ENCODE data around the gene ARHGEF1.
"Not testable (repeated sequence)": the region's sequence is repeated elsewhere in the genome, so short reads cannot be mapped to it uniquely, and the experiment has no call there.

The ARHGEF1 gene

GRCh38 chr19:41913538-41914423 lies 30.8 kb downstream of the ARHGEF1 start:
- Histone ChIP-seq H3K27me3 (ENCODE audit: insufficient read depth, low read depth, severe bottlenecking) (peaks cover 39% of the 10 kb centered on the region), H3K4me3 (ENCODE audit: low read depth, low read length) (no peak overlapping the region), H3K9me3 (ENCODE audit: severe bottlenecking) (no peaks in the 10 kb centered on the region), H3K36me3 (no peaks in the 10 kb centered on the region), H3K27ac (no peak overlapping the region)
- DNase-seq, result no peak
- no peak for TF ChIP-seq CTCF (IDR thresholded peaks at IDR 0.05; ENCODE audit: low read depth, low read length)

GRCh38 chr19:41914424-41914834 lies 31.4 kb downstream of the ARHGEF1 start:
- DNase-seq; H3K4me3 ChIP-seq (ENCODE audit: low read depth, low read length); H3K27ac ChIP-seq; H3K9me3 ChIP-seq (ENCODE audit: severe bottlenecking); H3K36me3 ChIP-seq: not testable (repeated sequence)
- H3K27me3 ChIP-seq (ENCODE audit: insufficient read depth, low read depth, severe bottlenecking), result peaks cover 39% of the 10 kb centered on the region

- no peaks in the 10 kb centered on the region for H3K36me3 ChIP-seq
- H3K27me3 ChIP-seq (ENCODE audit: insufficient read depth, low read depth, severe bottlenecking), result peaks cover 39% of the 10 kb centered on the region
- no peak for TF ChIP-seq CTCF (IDR thresholded peaks at IDR 0.05; ENCODE audit: low read depth, low read length)
- H3K4me3 ChIP-seq (ENCODE audit: low read depth, low read length), result no peak overlapping the region
- H3K9me3 ChIP-seq (ENCODE audit: severe bottlenecking), result no peaks in the 10 kb centered on the region
- DNase-seq, result no peak
- H3K27ac ChIP-seq, result no peak overlapping the region
Measured at GRCh38 chr19:41915021-41915775, 32.2 kb downstream of the ARHGEF1 start.

- Histone ChIP-seq H3K27me3 (ENCODE audit: insufficient read depth, low read depth, severe bottlenecking) (peaks cover 39% of the 10 kb centered on the region), H3K9me3 (ENCODE audit: severe bottlenecking) (no peaks in the 10 kb centered on the region), H3K4me3 (ENCODE audit: low read depth, low read length) (no peak overlapping the region), H3K36me3 (no peaks in the 10 kb centered on the region), H3K27ac (no peak overlapping the region)
- no peak for TF ChIP-seq CTCF (IDR thresholded peaks at IDR 0.05; ENCODE audit: low read depth, low read length)
- DNase-seq, result no peak
Measured at GRCh38 chr19:41915776-41916414, 32.9 kb downstream of the ARHGEF1 start.

GRCh38 chr19:41917676-41918075 lies 34.7 kb downstream of the ARHGEF1 start:
- DNase-seq, result no peak
- H3K27ac ChIP-seq, result no peak overlapping the region
- H3K36me3 ChIP-seq, result no peaks in the 10 kb centered on the region
- no peak for TF ChIP-seq CTCF (IDR thresholded peaks at IDR 0.05; ENCODE audit: low read depth, low read length)
- peaks cover 29% of the 10 kb centered on the region for H3K27me3 ChIP-seq (ENCODE audit: insufficient read depth, low read depth, severe bottlenecking)
- H3K9me3 ChIP-seq (ENCODE audit: severe bottlenecking), result no peaks in the 10 kb centered on the region
- no peak overlapping the region for H3K4me3 ChIP-seq (ENCODE audit: low read depth, low read length)

GRCh38 chr19:41918095-41918494 lies 35.1 kb downstream of the ARHGEF1 start:
- no peak for DNase-seq
- Histone ChIP-seq H3K27ac (no peak overlapping the region), H3K9me3 (ENCODE audit: severe bottlenecking) (no peaks in the 10 kb centered on the region), H3K27me3 (ENCODE audit: insufficient read depth, low read depth, severe bottlenecking) (peaks cover 29% of the 10 kb centered on the region), H3K4me3 (ENCODE audit: low read depth, low read length) (no peak overlapping the region), H3K36me3 (no peaks in the 10 kb centered on the region)
- TF ChIP-seq CTCF (IDR thresholded peaks at IDR 0.05; ENCODE audit: low read depth, low read length), result no peak

All from WERI-Rb-1 (cell line).